Activated CD8-positive, alpha-beta T cell treated with anti-CD3 and anti-CD28 coated beads for 36 hours (primary cell): Measurements from ENCODE around the gene RCAN3. TPM values are rescaled to one million over a fixed set of nuclear protein-coding genes. Genes with fewer than 3 reads are reported as not detected.

ENCODE experiments used
- ATAC-seq: fragments of 200-7000 bp; cut with Tn5 transposase; one replicate; pipeline ENCODE4 v1.10.0; 2021; ENCODE audit warnings: mild to moderate bottlenecking, moderate library complexity
- CTCF ChIA-PET: fragments of 350-600 bp; sonication (Branson Sonifier 250); formaldehyde crosslinking; loops from one replicate; lab custom pipeline; 2021; ENCODE audit warnings: antibody characterized with exemption; lab: Charles Lee
- POLR2A ChIA-PET: fragments of 350-600 bp; sonication (Branson Sonifier 250); formaldehyde crosslinking; loops from one replicate; lab custom pipeline; 2021; ENCODE audit warnings: antibody characterized with exemption; lab: Charles Lee
- DNase-seq: peaks from one replicate; pipeline ENCODE4 v3.0.0-alpha.2; 2020
- H3K27ac Mint-ChIP-seq: one replicate; pipeline ENCODE4 v1.8.0; 2021; ENCODE audit warnings: mild to moderate bottlenecking, mixed read lengths
- H3K27me3 Mint-ChIP-seq: one replicate; pipeline ENCODE4 v1.8.0; 2021; ENCODE audit warnings: mixed read lengths
- H3K36me3 Mint-ChIP-seq: one replicate; pipeline ENCODE4 v1.8.0; 2021; ENCODE audit warnings: low read depth, mixed read lengths
- H3K4me1 Mint-ChIP-seq: one replicate; pipeline ENCODE4 v1.8.0; 2021; ENCODE audit warnings: low read depth, mixed read lengths
- H3K4me3 Mint-ChIP-seq: one replicate; pipeline ENCODE4 v1.8.0; 2021; ENCODE audit warnings: mild to moderate bottlenecking, moderate library complexity, mixed read lengths
- H3K9me3 Mint-ChIP-seq: one replicate; pipeline ENCODE4 v1.8.0; 2021; ENCODE audit warnings: mixed read lengths
- intact Hi-C: fragments of 100-400 bp; cut with micrococcal nuclease; formaldehyde crosslinking; loops from one replicate; pipeline ENCODE4 v1.10.0; 2022
- total RNA-seq, 2 experiments: library from RNA; stranded (reverse); gene quantifications; one replicate each; pipeline ENCODE4 v1.2.3, GENCODE V29; 2021
- TF ChIP-seq, protein P1 (sequence below): fragments of 200-600 bp; IDR thresholded peaks from one replicate; pipeline ENCODE4 v1.8.0; 2022; ENCODE audit warnings: antibody characterized with exemption, mild to moderate bottlenecking

RCAN3 gene
- total RNA-seq, 2 experiments from 2014 or later, result 55.3 to 56.8 TPM

DNA sequence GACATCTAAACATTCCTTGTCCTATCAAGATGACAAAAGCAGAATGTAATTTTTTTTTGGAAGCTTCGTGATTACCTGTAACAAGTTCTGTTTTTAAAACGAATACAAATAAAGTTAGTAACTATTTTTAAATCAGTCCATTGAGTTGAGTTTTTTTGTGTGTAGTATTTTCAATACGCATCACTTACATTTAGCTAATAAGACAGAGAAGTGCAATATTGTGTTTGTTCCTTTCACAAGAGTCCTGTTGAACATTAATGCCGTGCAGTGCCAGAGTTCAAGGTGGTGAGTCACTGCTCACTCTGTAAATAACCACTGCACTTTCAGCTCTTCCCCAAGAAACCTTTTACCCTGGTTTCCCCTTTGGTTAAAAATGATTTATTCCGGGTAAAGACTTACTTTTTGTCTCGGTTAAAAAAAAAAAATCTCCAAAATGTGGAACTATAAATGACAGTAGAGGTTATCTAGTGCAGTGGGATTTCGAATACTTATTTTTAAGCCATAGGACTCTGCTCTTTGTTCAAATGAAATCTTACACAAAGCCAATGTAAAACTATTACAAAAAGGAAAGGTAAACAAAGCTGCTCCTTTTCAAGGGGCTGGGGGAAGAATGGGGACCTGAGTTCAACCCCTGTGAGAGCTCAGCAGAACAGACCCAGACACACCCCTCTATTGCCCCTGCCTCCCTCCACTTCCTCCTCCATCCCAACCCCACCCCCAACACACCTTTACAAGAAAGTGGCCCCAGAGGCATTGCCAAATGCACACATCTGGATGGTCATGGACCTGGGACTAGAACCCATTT lies 38.5 kb downstream of the RCAN3 start:
- CTCF ChIA-PET, result interaction anchor here (0.8 to 6.4 kb wide), 19 partner anchors 9 to 342 kb away, joined by 3 to 38 read pairs (median 4); partner anchors contain the start of genes NCMAP, NIPAL3, SRRM1 and STPG1
- no peaks in the 10 kb centered on the region for H3K9me3 Mint-ChIP-seq
- H3K36me3 Mint-ChIP-seq, result peaks cover 29% of the 10 kb centered on the region
- peaks cover 66% of the 10 kb centered on the region for H3K4me1 Mint-ChIP-seq
- peak overlapping the region; percentile 84 for H3K27ac Mint-ChIP-seq
- ATAC-seq, result peak; percentile 64
- TF ChIP-seq, protein P1, sequence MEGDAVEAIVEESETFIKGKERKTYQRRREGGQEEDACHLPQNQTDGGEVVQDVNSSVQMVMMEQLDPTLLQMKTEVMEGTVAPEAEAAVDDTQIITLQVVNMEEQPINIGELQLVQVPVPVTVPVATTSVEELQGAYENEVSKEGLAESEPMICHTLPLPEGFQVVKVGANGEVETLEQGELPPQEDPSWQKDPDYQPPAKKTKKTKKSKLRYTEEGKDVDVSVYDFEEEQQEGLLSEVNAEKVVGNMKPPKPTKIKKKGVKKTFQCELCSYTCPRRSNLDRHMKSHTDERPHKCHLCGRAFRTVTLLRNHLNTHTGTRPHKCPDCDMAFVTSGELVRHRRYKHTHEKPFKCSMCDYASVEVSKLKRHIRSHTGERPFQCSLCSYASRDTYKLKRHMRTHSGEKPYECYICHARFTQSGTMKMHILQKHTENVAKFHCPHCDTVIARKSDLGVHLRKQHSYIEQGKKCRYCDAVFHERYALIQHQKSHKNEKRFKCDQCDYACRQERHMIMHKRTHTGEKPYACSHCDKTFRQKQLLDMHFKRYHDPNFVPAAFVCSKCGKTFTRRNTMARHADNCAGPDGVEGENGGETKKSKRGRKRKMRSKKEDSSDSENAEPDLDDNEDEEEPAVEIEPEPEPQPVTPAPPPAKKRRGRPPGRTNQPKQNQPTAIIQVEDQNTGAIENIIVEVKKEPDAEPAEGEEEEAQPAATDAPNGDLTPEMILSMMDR, result no peak
- intact Hi-C loops, result loop anchor here (5.0 to 10.0 kb wide), 2 partner anchors 46 to 94 kb away; no protein-coding TSS in a partner anchor
- DNase-seq, result peak; percentile 59
- POLR2A ChIA-PET, result interaction anchor here (1.2 to 2.1 kb wide), 7 partner anchors 39 to 132 kb away, joined by 3 to 12 read pairs (median 5); partner anchors contain the start of genes NIPAL3 and RCAN3
- H3K27me3 Mint-ChIP-seq, result no peaks in the 10 kb centered on the region
- peak overlapping the region; percentile 48 for H3K4me3 Mint-ChIP-seq

DNA sequence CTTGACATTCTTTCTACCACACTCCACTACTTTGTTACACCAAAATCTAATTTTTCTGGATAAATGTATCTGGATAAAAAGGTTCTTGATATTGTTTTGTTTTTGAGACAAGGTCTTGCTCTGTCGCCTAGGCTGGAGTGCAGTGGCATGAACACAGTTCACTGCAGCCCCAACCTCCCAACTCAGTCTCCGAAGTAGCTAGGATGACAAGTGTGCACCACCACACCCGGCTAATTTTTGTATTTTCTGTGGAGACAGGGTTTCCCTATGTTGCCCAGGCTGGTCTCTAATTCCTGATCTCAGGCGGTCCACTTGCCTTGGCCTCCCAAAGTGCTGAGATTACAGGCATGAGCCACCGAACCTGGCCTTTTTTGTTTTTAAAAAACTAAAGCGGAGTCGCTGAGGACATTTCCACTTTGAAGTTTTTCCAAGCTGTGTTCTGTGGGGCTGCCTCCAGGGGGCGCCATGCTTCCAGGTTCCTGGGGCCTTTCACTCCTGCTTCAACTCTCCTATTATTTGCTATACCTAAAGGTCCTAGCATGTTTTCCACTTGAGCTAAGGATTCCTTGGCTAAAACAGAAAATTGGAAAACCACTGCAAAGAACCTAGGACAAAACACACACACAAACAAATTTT lies 39.2 kb downstream of the RCAN3 start:
- ChIA-PET CTCF (interaction anchor here (0.8 to 6.4 kb wide), 22 partner anchors 10 to 294 kb away, joined by 3 to 38 read pairs (median 4); partner anchors contain the start of genes NCMAP, NIPAL3, SRRM1 and STPG1), POLR2A (interaction anchor here (1.2 to 2.1 kb wide), 6 partner anchors 39 to 133 kb away, joined by 3 to 12 read pairs (median 4); partner anchors contain the start of genes NIPAL3 and RCAN3)
- DNase-seq (peak; percentile 45), ATAC-seq (no peak)
- Mint-ChIP-seq H3K27me3 (no peaks in the 10 kb centered on the region), H3K36me3 (peaks cover 24% of the 10 kb centered on the region), H3K27ac (peak overlapping the region; percentile 84), H3K4me3 (no peak overlapping the region), H3K4me1 (peaks cover 60% of the 10 kb centered on the region), H3K9me3 (no peaks in the 10 kb centered on the region)
- intact Hi-C loops, result loop anchor here (5.0 to 10.0 kb wide), 2 partner anchors 45 to 93 kb away; no protein-coding TSS in a partner anchor
- TF ChIP-seq, protein P1, result peak; percentile 83

DNA sequence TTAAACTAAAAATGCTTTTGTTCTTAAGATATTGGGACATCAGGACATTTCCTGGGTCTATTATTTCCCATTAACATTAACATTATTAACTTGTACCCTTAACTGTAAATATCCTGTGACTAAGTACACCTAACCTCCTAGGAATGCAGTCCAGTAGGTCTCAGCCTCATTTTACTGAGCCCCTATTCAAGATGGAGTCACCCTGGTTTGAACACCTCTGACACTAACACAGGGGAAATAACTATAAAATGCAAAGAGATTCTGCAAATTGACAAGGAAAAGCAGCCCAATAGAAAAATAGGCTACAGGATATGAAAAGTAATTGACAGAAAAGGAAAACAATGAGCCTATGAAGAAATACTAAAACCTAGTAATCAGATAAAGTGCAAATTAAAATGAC lies 41.6 kb downstream of the RCAN3 start:
- TF ChIP-seq, protein P1, result no peak
- Mint-ChIP-seq H3K4me3 (no peak overlapping the region), H3K36me3 (peaks cover 6% of the 10 kb centered on the region), H3K27ac (no peak overlapping the region), H3K9me3 (no peaks in the 10 kb centered on the region), H3K27me3 (peaks cover 2% of the 10 kb centered on the region), H3K4me1 (peaks cover 46% of the 10 kb centered on the region)
- intact Hi-C loops, result loop anchor here (5.0 to 10.0 kb wide), 2 partner anchors 43 to 91 kb away; no protein-coding TSS in a partner anchor
- ChIA-PET CTCF (interaction anchor here (4.2 kb wide), 1 partner anchor 43 kb away, joined by 21 read pairs; no protein-coding TSS in a partner anchor), POLR2A (no interaction called here)
- no peak for ATAC-seq
- no peak for DNase-seq

DNA sequence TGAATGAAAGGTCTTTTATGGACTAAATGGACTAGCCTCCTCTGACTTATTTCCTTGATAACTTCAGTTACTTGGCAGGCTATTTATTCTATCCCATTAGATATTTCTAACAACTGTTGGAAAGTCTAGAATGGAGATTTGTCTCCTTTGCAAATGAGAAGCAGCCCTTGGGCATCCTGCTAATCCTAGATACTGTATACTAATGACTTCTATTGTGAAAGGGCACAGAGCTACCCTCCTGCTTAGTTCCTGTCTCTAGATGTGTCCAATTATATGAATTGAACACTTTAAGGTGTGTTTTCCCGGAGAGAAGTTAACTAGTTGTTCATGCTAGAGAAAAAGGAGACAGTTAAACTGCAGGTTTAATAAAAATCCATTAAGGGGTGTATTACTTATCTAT lies 43.0 kb downstream of the RCAN3 start:
- ChIA-PET POLR2A (interaction anchor here (1.7 kb wide), 1 partner anchor 10 kb away, joined by 5 read pairs; no protein-coding TSS in a partner anchor), CTCF (interaction anchor here (2.1 to 4.2 kb wide), 2 partner anchors 42 to 130 kb away, joined by 8 to 21 read pairs; partner anchors contain the start of gene NIPAL3)
- Mint-ChIP-seq H3K4me3 (no peak overlapping the region), H3K9me3 (no peaks in the 10 kb centered on the region), H3K36me3 (peaks cover under 1% of the 10 kb centered on the region), H3K27me3 (peaks cover 2% of the 10 kb centered on the region), H3K27ac (peak overlapping the region; percentile 50), H3K4me1 (peaks cover 31% of the 10 kb centered on the region)
- ATAC-seq (no peak), DNase-seq (no peak)
- TF ChIP-seq, protein P1, result no peak
- intact Hi-C loops, result loop anchor here (10.0 kb wide), 1 partner anchor 89 kb away; no protein-coding TSS in a partner anchor
